ENCODE results near the gene PRKCZ.

GRCh38 chr1:2103266-2103900 is 53.2 kb downstream of the PRKCZ start:
- TF ChIP-seq CTCF (IDR thresholded peaks at IDR 0.05) (no peak), EZH2 (IDR thresholded peaks at IDR 0.05) (no peak)

All from neural progenitor cell (in vitro differentiated cells).